PC-3 (cell line): ENCODE results near the gene WNT3.
A peak's percentile ranks its signal among the peaks of the same experiment; 100 is the strongest.

Source experiments
- CTCF ChIP-seq: fragments of 300-600 bp; sonication (generic); conservative IDR thresholded peaks from 2 replicates; pipeline ENCODE4 v1.5.1; 2017; ENCODE audit warnings: antibody characterized with exemption, low read depth, mild to moderate bottlenecking, low read length
- EZH2phosphoT487 ChIP-seq: fragments of 300-600 bp; sonication (generic); IDR thresholded peaks from 2 replicates; pipeline ENCODE4 v1.6.1; 2018; ENCODE audit warnings: mild to moderate bottlenecking, antibody characterized with exemption, low read length, borderline replicate concordance

DNA sequence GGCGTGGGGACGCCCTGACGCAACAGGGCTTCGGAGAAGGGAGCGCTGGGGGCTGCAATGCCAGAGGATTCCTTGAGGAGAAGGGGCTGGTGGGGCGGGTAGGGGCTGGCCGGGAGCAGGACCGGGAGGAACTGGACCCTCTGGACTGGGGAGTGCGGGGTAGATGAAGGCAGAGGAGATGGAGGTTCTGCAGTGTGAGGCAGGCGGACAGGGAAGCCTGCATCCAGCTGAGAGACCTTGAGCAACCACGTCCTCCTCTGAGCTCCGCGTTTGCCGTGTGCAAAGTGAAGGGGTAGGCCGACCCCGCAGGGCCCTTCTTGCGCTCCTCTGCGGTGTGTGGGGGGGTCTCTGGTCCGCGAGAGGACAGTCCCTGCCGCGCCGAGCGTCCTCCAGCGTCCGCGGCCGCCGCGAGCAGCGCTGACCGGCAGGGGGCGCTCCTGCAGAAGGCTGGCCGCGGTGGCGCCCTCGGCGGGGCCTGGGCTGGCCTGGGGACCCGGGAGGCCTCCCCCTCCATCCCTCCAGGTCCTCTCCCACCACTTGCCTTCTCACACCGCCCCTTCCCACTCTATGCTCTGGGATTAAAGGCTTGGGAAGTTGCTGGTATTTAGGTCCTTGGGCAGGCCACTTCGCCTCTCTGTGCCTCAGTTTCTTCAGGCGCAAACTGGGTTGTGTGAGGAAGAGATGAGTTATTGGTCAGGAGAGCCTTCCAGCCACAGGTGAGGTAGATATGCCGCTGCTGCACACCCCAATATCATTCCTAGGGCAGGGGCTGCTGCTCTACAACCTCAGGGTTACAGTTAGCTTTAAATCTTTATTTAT is 23.3 kb upstream of the WNT3 start:
- peak; percentile 98 for TF ChIP-seq CTCF
- no peak for TF ChIP-seq EZH2phosphoT487
